GM13976 (cell line): ENCODE measurements around the gene CAMSAP1.

Experiments
- DNase-seq: peaks from one replicate; pipeline ENCODE4 v3.0.0; 2012; ENCODE audit warnings: low spot score
- in situ Hi-C: fragments of 300-500 bp; cut with MboI; formaldehyde crosslinking; loops from one replicate; pipeline ENCODE4 v1.12.0; 2022; ENCODE audit warnings: low sequenced_read_pairs, mixed read lengths, inconsistent platforms; ENCODE audit not compliant: unreplicated experiment
- TF ChIP-seq, protein P1 (sequence below): IDR thresholded peaks from 2 replicates; pipeline ENCODE4 v1.5.1; 2012; ENCODE audit warnings: borderline replicate concordance, mild to moderate bottlenecking; ENCODE audit not compliant: insufficient read depth; ENCODE audit errors: extremely low read depth, missing control alignments, control extremely low read depth

Gene CAMSAP1

GRCh38 chr9:135933114-135933513 is 25.8 kb upstream of the CAMSAP1 start:
- TF ChIP-seq, protein P1, sequence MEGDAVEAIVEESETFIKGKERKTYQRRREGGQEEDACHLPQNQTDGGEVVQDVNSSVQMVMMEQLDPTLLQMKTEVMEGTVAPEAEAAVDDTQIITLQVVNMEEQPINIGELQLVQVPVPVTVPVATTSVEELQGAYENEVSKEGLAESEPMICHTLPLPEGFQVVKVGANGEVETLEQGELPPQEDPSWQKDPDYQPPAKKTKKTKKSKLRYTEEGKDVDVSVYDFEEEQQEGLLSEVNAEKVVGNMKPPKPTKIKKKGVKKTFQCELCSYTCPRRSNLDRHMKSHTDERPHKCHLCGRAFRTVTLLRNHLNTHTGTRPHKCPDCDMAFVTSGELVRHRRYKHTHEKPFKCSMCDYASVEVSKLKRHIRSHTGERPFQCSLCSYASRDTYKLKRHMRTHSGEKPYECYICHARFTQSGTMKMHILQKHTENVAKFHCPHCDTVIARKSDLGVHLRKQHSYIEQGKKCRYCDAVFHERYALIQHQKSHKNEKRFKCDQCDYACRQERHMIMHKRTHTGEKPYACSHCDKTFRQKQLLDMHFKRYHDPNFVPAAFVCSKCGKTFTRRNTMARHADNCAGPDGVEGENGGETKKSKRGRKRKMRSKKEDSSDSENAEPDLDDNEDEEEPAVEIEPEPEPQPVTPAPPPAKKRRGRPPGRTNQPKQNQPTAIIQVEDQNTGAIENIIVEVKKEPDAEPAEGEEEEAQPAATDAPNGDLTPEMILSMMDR = no peak
- in situ Hi-C loops = no loop called here
- DNase-seq = no peak

DNA sequence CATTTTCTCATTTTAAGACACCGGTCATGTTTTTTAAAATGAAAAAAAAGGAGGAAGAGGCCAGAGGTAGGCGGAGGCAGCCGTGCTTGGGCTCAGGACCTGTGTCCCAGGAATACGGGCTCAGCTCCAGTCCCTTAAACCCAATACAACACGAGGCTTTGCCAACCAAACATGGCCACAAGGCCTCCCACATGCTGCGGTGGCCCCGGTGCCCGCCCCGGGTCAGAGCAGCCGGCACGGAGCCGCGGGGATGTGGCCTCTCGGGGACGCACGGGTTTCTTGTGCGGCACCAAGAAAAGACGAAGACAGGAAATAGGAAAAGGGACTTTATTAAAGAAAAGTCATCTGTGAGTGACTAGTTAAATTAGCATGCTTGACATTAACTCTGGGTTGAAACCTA is 25.3 kb upstream of the CAMSAP1 start:
- no peak for DNase-seq
- in situ Hi-C loops = no loop called here
- TF ChIP-seq, protein P1 = no peak

- no peak for DNase-seq
- TF ChIP-seq, protein P1 = no peak
- in situ Hi-C loops = no loop called here
These were observed 24.0 kb upstream of the CAMSAP1 start for GRCh38 chr9:135931349-135931820.

DNA sequence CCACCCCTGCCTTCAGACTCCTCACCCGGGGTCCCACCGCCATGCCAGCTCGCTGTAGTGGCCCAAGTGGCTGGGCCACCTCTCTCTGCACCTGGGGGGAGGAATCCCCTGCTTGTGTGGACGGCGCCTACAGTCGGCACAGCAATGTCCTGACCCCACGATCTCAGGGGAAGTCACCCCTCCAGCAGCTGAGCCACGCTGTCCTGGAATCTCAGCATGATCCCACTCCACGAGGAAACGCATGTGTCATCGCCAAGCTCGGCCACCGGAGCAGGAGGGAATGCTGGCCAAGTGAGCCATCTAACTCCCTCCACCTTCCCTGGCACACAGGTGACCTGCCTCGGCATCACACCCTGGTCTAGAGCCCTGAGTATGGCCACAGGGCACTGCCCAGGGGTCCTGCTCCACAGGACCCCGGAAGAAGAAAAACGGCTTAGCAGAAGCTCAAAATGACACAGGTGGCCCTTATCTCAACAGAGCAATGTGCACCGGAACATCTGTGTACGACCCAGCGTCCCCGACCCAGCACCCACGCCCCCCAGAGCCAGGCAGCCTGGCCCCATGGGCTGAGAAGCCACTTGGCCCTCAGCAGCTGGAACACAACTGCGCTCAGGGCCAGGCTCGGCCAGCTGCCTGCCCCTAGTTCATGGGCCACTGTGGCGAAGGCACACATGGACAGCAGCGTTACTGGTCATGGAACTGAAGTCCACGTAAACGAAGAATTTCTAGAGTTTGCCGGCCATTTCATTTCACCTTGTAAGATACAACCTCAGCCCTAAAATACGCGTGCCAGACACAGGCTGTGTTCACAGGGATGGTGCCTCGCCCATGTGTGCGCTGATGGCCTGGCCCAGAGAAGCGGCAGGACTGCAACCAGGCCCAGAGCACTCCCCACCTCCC is 23.4 kb upstream of the CAMSAP1 start:
- TF ChIP-seq, protein P1 = no peak
- no peak for DNase-seq
- in situ Hi-C loops = no loop called here

DNA sequence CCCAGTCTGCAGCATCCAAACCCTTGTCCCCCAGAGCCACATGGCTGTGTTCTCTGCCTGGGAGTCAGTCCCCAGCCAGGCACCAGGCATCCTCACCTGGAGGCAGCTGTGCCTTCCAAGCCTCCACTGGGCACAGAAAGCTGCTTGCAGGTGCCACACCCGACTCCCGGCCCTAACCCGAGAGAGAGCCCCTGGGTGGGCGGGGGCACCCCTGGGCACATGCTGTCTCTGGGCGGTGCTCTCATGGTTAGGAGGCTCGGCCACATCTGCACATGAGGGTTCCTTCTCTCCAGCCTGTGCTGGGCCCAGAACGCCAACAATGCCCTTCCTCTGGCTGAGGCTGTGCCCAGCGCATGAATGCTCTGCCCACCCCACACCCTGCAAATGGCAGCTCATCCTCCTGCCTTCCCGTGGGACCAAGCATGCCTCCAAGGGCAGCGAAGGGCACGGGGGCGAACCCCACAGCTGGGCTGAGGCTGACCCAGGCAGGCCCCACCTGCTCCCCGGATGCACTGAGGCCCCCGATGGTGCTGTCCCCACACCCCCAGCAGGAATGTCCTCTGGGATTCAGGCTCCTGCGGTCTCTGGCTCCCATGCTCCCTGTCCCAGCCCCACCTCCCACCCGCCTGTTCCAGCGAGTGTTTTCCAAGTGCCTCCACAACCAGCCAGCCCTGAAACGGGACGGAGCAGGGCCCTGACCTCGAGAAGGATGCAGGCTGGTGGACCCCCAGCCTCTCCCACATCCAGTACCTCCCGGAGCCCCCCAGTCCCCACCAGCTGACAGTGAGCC is 22.5 kb upstream of the CAMSAP1 start:
- no peak for DNase-seq
- TF ChIP-seq, protein P1 = no peak
- in situ Hi-C loops = no loop called here
